GM11168 (cell line): ENCODE measurements around the gene C11orf91.
"Not testable (repeated sequence)": the region's sequence is repeated elsewhere in the genome, so short reads cannot be mapped to it uniquely, and the experiment has no call there.

ENCODE experiments used
- in situ Hi-C: fragments of 300-500 bp; cut with MboI; formaldehyde crosslinking; loops from one replicate; pipeline ENCODE4 v1.12.0; 2022; ENCODE audit warnings: low sequenced_read_pairs; ENCODE audit not compliant: unreplicated experiment

C11orf91 gene, protein sequence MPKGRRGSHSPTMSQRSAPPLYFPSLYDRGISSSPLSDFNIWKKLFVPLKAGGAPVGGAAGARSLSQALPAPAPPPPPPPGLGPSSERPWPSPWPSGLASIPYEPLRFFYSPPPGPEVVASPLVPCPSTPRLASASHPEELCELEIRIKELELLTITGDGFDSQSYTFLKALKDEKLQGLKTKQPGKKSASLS

DNA sequence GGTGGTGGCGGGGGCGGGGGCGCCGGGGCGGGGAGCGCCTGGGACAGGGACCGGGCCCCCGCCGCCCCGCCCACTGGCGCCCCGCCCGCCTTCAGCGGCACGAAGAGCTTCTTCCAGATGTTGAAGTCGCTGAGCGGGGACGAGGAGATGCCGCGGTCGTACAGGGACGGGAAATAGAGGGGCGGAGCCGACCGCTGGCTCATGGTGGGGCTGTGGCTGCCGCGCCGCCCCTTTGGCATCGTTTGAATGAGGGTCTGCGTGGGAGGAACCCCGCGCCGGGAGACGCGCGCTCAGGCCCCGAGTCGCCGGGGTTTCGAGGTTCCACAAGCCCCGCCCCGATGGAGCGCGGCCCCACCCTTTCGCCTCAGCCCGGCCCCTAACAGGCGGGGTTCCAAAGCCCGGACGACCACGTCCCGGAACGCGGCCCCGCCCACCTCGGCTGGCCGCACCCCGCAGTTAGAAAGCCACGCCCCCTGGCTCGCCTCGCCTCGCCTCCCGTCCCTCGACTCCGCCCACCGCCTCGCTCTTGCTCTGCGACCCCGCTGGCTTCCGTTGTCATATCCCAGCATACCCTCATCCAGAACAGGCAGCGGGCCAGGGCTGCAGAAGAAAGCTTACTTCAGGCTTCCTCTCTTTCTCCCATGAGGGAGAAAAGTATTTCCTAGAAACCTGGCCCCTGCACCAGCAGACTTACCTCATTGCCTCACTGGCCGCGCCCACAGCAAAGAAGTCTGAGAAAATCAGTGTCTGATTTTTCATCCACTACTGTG is at the start of gene C11orf91:
Gene C11orf91 (minus strand): TSS at position 325 of the 770 bp plus-strand sequence. CDS start 86 bp downstream, at position 239.
- in situ Hi-C loops = no loop called here

DNA sequence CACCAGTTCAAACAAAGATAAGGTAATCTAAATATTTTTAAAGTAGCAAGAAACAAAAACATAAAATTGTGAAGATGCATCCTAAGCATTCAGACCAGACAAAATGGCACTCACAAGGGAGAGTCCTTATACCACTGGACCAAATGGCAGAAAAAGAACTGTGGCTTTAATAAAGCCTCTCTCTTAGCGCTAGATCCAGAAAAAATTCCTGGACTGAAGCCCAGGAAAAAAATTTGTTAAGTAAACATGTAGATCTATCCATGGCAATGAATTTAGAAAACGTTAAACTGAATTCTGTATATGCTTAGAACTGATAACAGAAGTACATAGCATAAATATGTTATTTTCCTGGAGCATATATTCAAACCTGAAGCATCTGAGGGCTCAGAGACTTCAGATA is 47.4 kb upstream of the C11orf91 start:
- in situ Hi-C loops = no loop called here

DNA sequence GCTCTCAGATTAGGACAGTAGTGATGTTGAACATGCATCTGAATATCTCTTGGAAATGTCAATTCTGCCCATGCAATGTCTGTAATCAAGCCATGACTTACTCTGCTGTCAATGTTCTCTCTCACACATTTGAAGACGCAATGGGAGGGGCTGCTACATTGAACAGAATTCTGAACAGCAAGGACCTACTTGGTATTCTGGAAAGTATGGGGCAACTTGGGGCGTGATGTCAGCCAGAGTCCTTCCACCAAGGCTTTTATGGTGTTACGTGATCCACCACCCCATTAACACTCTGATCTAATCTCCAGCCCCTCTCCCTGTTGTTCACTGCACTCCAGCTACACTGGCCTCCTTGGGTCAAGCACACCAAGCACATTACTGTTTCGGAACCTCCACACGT is 42.7 kb upstream of the C11orf91 start:
- in situ Hi-C loops = no loop called here

DNA sequence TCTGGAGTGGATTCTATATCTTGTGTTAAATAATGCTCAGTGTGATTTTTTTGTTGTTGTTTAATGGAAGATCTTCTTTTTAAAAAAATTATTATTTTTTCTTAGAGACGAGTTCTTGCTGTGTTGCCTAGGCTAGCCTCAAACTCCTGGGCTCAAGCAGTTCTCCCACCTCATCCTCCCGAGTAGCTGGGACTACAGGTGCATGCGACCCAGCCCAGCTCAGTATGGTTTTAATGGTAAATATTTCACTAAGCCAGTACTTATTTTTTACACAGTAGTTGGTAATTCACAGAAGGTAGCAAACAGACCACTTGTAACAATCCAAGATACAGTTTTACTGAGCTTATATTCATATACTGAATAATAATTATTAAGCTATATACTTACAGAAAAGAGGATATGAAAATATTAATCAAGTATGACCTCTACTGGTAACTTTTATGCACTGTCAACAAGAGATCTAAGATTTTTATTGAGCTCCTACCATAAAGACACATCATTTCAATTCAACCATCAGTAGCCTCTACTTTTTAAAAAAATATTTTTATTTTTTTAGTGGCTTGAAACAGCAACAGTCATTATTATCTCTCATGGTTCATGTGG is 41.7 kb upstream of the C11orf91 start:
- in situ Hi-C loops = no loop called here

DNA sequence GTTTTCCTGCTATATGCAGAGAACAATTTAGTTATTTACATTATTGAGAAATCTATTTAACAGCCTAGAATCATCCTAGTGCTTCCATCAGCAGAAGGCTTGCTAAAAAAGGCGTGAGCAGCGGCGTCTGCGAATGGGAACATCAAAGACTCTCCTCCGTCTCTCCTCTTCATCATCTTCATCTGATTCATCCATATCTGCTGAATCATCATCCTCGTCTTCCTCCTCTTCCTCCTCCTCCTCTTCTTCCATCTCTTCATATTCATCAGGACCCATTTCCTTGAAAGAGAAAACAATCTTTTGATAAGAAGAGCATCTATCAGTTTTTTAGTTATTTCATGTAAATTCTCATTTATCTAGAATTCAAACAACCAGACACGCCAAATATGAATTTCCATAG is 41.2 kb upstream of the C11orf91 start:
- in situ Hi-C loops = no loop called here

GRCh38 chr11:33737362-33737821 is 36.8 kb upstream of the C11orf91 start:
- in situ Hi-C loops = no loop called here

DNA sequence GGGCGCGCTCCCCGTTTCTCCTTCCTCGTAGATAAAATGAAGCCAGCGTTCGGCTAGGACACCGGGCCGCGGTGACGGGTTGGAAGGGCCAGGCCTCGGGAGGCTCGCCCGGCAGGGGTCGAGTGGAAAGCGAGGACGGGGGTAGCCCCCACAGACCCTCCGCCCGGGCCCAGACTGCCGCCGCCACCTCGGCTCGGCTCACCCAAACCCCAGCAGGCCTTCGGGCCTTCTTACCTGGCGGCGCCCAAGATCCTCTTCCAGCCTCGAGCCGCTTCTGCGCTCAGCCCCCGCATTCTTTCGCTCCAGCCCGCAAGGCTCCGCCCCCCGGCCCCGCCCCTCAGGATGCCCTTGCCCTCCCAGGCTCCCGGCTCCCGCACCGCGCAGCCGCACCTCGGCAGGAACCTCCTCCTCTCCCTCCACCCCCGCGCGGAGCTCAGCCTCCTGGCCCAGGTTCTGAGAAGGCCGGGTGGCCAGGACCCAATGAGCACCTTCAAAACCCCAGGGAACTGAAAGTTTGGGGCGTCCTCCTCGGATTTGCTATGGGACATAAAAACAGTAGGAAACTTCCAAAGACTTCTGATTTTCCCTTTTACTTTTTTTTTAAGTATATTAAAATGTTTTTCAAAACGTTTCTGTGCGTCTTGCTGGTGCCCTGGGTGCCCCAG is 35.7 kb upstream of the C11orf91 start, which contains the start of gene CD59:
Gene CD59 (minus strand): TSS at position 276 of the 665 bp plus-strand sequence. CDS start 13,978 bp downstream, outside the sequence.
- in situ Hi-C loops = no loop called here

GRCh38 chr11:33735271-33736147 is 34.9 kb upstream of the C11orf91 start:
- in situ Hi-C loops = no loop called here

GRCh38 chr11:33734441-33735270 is 34.0 kb upstream of the C11orf91 start:
- in situ Hi-C loops = no loop called here

- in situ Hi-C loops = no loop called here
Observed at GRCh38 chr11:33733980-33734379, 33.4 kb upstream of the C11orf91 start.

- in situ Hi-C loops = no loop called here
Observed at GRCh38 chr11:33731723-33732531, 31.3 kb upstream of the C11orf91 start.

DNA sequence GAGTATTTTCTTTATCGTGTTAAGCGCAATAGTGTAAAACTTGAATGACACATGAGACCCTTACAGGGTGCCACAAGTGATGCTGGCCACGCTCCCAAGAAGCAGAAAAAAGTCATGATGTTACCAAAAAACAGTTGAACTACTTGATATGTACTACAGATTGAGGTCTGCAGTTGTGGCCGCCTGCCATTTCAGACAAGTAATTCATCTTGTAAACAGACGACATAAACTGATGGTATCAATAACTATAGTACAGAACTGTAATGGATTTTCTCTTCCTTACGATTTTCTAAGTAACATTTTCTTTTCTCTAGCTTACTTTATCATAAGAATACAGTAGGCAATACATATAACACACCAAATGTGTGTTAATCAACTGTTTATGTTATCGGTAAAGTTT is 30.1 kb upstream of the C11orf91 start:
- in situ Hi-C loops = no loop called here

DNA sequence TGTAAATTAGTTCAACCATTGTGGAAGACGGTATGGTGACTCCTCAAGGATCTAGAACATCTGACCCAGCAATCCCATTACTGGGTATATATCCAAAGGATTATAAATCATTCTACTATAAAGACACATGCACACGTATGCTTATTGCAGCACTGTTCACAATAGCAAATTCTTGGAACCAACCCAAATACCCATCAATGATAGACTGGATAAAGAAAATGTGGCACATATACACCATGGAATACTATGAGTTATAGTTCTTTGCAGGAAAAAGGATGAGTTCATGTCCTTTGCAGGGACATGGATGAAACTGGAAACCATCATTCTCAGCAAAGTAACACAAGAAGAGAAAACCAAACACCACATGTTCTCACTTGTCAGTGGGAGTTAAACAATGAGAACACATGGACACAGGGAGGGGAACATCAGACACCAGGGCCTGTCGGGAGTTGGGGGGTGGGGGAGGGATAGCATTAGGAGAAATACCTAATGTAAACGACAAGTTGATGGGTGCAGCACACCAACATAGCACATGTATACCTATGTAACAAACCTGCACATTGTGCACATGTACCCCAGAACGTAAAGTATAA is 28.5 kb upstream of the C11orf91 start:
- in situ Hi-C loops = not testable (repeated sequence)

GRCh38 chr11:33727539-33727938 is 26.9 kb upstream of the C11orf91 start:
- in situ Hi-C loops = not testable (repeated sequence)

DNA sequence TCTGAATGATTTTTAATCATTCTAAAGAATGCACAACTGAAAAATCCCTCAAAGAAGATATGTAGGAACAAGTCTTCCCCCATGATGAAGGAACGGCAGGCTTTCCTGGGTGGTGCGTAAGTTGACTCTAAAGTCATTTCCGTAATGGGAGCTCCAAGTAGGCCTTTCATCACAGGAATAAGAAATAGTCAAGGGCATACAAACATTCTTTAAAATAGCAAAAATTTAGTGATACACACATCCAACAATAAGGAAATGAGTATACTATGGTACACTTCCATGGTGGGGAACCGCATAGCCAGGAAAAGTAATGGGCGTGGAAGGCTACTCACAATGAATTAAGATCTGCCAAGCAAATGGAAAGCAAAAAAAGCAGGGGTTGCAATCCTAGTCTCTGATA is 24.9 kb upstream of the C11orf91 start:
- in situ Hi-C loops = no loop called here

DNA sequence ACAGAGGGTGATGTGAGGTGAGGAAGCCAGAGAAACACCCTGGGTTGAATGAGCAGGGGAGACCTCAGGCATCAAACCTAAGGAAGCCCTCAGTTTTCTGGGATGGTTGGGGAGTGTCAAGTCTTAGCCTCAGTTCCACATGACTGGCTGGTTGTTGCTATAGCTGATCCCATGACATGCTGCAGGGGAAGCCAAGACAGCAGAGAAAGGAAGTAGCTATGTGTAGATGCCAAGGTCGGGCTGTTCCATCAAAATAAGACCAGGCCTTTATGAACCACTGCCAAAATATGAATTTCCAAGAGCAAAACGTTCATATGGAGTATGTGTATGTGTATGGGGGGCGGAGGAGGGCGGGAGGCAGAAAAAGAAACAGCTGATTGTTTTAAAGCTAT is 24.0 kb upstream of the C11orf91 start:
- in situ Hi-C loops = no loop called here

- in situ Hi-C loops = no loop called here
Observed at GRCh38 chr11:33723238-33723881, 22.7 kb upstream of the C11orf91 start.
